GM12872 (cell line): ENCODE data around the gene SORL1.

Experiments
- CTCF ChIP-seq: IDR thresholded peaks from 3 replicates; pipeline ENCODE4 v1.5.1; 2011; ENCODE audit warnings: low read depth, mild to moderate bottlenecking, low read length, moderate library complexity; ENCODE audit not compliant: insufficient read depth

The SORL1 gene

DNA sequence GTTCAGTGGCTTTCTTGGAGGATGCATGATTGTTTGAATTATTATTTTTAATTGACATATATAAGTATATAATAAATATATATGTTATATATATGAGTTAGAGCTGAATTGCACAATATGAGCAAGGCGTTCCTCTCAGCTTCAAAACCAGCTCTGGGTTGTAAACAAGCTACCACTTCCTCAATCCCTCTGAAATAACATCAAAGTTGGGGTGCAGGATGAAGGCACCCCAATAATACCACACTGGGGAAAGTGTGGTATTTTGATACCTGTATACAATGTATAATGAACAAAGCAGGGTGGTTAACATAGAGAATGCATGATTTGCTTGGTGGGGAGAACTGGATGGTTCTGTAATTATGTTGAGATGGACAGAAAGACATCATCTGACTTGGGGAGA is 1.7 kb upstream of the SORL1 start:
- no peak for TF ChIP-seq CTCF

GRCh38 chr11:121451178-121451985 is 732 bp upstream of the SORL1 start:
- TF ChIP-seq CTCF, result no peak

DNA sequence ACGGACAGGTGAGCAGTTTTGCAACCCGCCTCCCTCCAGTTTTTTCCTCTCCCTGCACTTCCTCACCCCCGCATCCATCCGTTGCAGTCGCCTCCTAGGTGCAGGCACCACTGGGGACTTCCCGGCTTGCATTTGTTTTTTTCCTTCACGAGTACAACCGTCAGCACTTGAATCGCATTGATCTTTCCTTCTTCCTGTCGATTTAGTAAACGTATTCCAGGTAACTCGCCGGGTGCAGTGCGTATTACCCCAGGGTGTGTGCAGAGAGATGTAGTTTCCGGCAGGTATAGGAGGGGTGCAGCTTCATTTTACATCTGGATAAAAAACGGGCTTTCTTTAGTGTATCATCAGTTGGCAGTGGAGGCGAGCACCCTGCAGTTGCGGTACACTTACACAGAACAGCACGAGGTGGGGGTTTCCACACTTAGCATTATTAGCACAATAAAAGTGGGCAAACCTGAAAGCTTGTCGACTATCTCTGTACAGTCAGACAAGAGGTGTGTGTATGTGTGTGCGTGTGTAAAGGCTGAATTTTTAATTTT is 566 bp downstream of the SORL1 start, which contains the start of gene SORL1-AS1:
Gene SORL1-AS1 (minus strand): TSS at position 359 of the 542 bp plus-strand sequence.
- no peak for TF ChIP-seq CTCF

DNA sequence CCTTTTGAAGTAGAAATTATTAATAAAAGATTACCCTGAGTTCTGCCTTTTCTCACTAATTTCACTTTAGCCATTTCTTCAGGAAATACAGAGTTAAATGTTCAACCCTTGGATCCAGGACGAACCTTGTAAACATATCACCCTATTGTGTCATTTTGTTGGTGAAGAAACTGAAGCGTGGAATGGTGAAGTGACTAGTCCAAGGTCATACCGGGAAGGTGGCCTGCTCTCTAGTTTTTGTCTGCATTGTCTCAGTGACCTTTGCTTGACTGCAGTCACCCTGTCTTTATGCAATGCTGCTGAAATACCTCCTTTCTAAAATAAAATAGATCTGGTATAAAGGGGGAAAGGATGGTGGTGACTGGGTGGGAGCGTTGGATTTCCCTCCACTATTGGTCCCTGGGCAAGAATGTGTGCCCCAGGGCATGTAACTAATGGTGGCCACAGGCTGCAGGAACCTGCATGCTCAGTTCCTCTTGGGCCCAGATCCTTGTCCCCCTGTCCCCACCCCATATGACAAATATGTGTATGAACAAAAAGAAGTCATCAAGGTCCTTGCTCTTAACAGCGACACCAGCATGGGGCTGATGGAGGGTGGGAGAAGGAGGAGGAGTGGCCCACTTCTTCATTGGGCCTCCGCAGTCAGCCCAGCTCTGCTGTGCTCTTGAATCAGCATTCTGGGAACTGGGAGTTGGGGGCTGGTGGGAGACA is 1.6 kb downstream of the SORL1 start:
- no peak for TF ChIP-seq CTCF

- TF ChIP-seq CTCF, result no peak
These were observed 3.0 kb downstream of the SORL1 start for GRCh38 chr11:121455115-121455514.

GRCh38 chr11:121456151-121456550 is 4.0 kb downstream of the SORL1 start:
- TF ChIP-seq CTCF, result no peak

- TF ChIP-seq CTCF, result no peak
These were observed 4.8 kb downstream of the SORL1 start for GRCh38 chr11:121456816-121457431.
